ENCODE results near the gene AGRN. TPM values are rescaled to one million over a fixed set of nuclear protein-coding genes. Genes with fewer than 3 reads are reported as not detected.

The AGRN gene
- total RNA-seq, 1 donor from 2014 or later = 34.1 TPM

GRCh38 chr1:1031659-1032235 is 11.8 kb downstream of the AGRN start:
- peaks cover 60% of the 10 kb centered on the region for H4K20me1 ChIP-seq (ENCODE audit: low read depth)
- peaks cover 16% of the 10 kb centered on the region for H3K4me1 ChIP-seq
- H3K9me3 ChIP-seq (ENCODE audit: low read depth) = no peaks in the 10 kb centered on the region
- Mint-ChIP-seq H3K4me3 (peak overlapping the region; percentile 75), H3K9me3 (peaks cover 2% of the 10 kb centered on the region), H3K27ac (no peak overlapping the region), H3K27me3 (ENCODE audit: insufficient read depth, low read depth) (peaks cover 7% of the 10 kb centered on the region), H3K36me3 (peaks cover 3% of the 10 kb centered on the region), H3K4me1 (peaks cover 13% of the 10 kb centered on the region)
- peak overlapping the region; percentile 67 for H3K4me2 ChIP-seq
- H3F3A ChIP-seq (ENCODE audit: low read depth) = peaks cover 25% of the 10 kb centered on the region
- TF ChIP-seq EZH2 (IDR thresholded peaks at IDR 0.05) (no peak), CTCF (IDR thresholded peaks at IDR 0.05) (no peak), EZH2phosphoT487 (IDR thresholded peaks at IDR 0.05) (no peak)
- DNase-seq (ENCODE audit: low spot score) = no peak
- no peak overlapping the region for H3K4me3 ChIP-seq
- H2AFZ ChIP-seq (replicated peaks) = no peak overlapping the region
- H3K27ac ChIP-seq = no peak overlapping the region
- no peaks in the 10 kb centered on the region for H3K36me3 ChIP-seq
- no peak overlapping the region for H3K9ac ChIP-seq
- peaks cover 14% of the 10 kb centered on the region for H3K27me3 ChIP-seq
- H3K79me2 ChIP-seq (ENCODE audit: low read depth) = peaks cover 8% of the 10 kb centered on the region

- peaks cover 2% of the 10 kb centered on the region for H3K9me3 Mint-ChIP-seq
- peaks cover 8% of the 10 kb centered on the region for H3K79me2 ChIP-seq (ENCODE audit: low read depth)
- H3K27me3 Mint-ChIP-seq (ENCODE audit: insufficient read depth, low read depth) = peaks cover 7% of the 10 kb centered on the region
- peak overlapping the region; percentile 58 for H3K4me3 ChIP-seq
- H4K20me1 ChIP-seq (ENCODE audit: low read depth) = peaks cover 60% of the 10 kb centered on the region
- peaks cover 16% of the 10 kb centered on the region for H3K4me1 ChIP-seq
- peaks cover 25% of the 10 kb centered on the region for H3F3A ChIP-seq (ENCODE audit: low read depth)
- TF ChIP-seq EZH2 (IDR thresholded peaks at IDR 0.05) (no peak), EZH2phosphoT487 (IDR thresholded peaks at IDR 0.05) (no peak), CTCF (IDR thresholded peaks at IDR 0.05) (no peak)
- H3K4me1 Mint-ChIP-seq = peaks cover 11% of the 10 kb centered on the region
- H2AFZ ChIP-seq (replicated peaks) = no peak overlapping the region
- no peaks in the 10 kb centered on the region for H3K36me3 ChIP-seq
- H3K36me3 Mint-ChIP-seq = peaks cover 3% of the 10 kb centered on the region
- peak overlapping the region; percentile 58 for H3K27ac Mint-ChIP-seq
- peak overlapping the region; percentile 87 for H3K4me2 ChIP-seq
- peak overlapping the region; percentile 75 for H3K4me3 Mint-ChIP-seq
- H3K27me3 ChIP-seq = peaks cover 14% of the 10 kb centered on the region
- H3K9ac ChIP-seq = no peak overlapping the region
- H3K9me3 ChIP-seq (ENCODE audit: low read depth) = no peaks in the 10 kb centered on the region
- no peak overlapping the region for H3K27ac ChIP-seq
- peak; percentile 68 for DNase-seq (ENCODE audit: low spot score)
These were observed 12.5 kb downstream of the AGRN start for GRCh38 chr1:1032424-1032823.

- Mint-ChIP-seq H3K9me3 (peaks cover 2% of the 10 kb centered on the region), H3K27me3 (ENCODE audit: insufficient read depth, low read depth) (peaks cover 7% of the 10 kb centered on the region), H3K36me3 (peaks cover 3% of the 10 kb centered on the region), H3K4me3 (peak overlapping the region; percentile 71), H3K27ac (no peak overlapping the region), H3K4me1 (peaks cover 11% of the 10 kb centered on the region)
- H3K27me3 ChIP-seq = peaks cover 17% of the 10 kb centered on the region
- no peak overlapping the region for H3K27ac ChIP-seq
- peak overlapping the region; percentile 87 for H3K4me2 ChIP-seq
- no peaks in the 10 kb centered on the region for H3K36me3 ChIP-seq
- H3K4me1 ChIP-seq = peaks cover 16% of the 10 kb centered on the region
- no peaks in the 10 kb centered on the region for H3K9me3 ChIP-seq (ENCODE audit: low read depth)
- DNase-seq (ENCODE audit: low spot score) = peak; percentile 98
- H2AFZ ChIP-seq (replicated peaks) = no peak overlapping the region
- peaks cover 25% of the 10 kb centered on the region for H3F3A ChIP-seq (ENCODE audit: low read depth)
- H3K4me3 ChIP-seq = peak overlapping the region; percentile 58
- peaks cover 8% of the 10 kb centered on the region for H3K79me2 ChIP-seq (ENCODE audit: low read depth)
- TF ChIP-seq CTCF (IDR thresholded peaks at IDR 0.05) (peak; percentile 77), EZH2phosphoT487 (IDR thresholded peaks at IDR 0.05) (no peak)
- peaks cover 63% of the 10 kb centered on the region for H4K20me1 ChIP-seq (ENCODE audit: low read depth)
- no peak overlapping the region for H3K9ac ChIP-seq
These were observed 13.2 kb downstream of the AGRN start for GRCh38 chr1:1033009-1033587.
